Endothelial cell of hepatic sinusoid (primary cell): ENCODE results near the gene ROBO2.

Experiments
- in situ Hi-C: cut with HindIII; loops from 2 replicates; pipeline ENCODE4 v1.10.0; 2017; ENCODE audit warnings: low sequenced_read_pairs

The ROBO2 gene

GRCh38 chr3:77248420-77248819 lies 208.5 kb downstream of the ROBO2 start:
- in situ Hi-C loops = no loop called here

GRCh38 chr3:77251136-77251535 lies 211.2 kb downstream of the ROBO2 start:
- in situ Hi-C loops = no loop called here

GRCh38 chr3:77254967-77255831 lies 215.3 kb downstream of the ROBO2 start:
- in situ Hi-C loops = no loop called here

- in situ Hi-C loops = no loop called here
Measured at GRCh38 chr3:77256584-77257503, 216.9 kb downstream of the ROBO2 start.

- in situ Hi-C loops = no loop called here
Measured at GRCh38 chr3:77259694-77260093, 219.8 kb downstream of the ROBO2 start.

GRCh38 chr3:77262361-77262760 lies 222.5 kb downstream of the ROBO2 start:
- in situ Hi-C loops = no loop called here

GRCh38 chr3:77267589-77267988 lies 227.7 kb downstream of the ROBO2 start:
- in situ Hi-C loops = no loop called here

- in situ Hi-C loops = no loop called here
Measured at GRCh38 chr3:77271306-77271705, 231.4 kb downstream of the ROBO2 start.

- in situ Hi-C loops = no loop called here
Measured at GRCh38 chr3:77271711-77272110, 231.8 kb downstream of the ROBO2 start.

- in situ Hi-C loops = no loop called here
Measured at GRCh38 chr3:77279276-77279675, 239.4 kb downstream of the ROBO2 start.

GRCh38 chr3:77281721-77282120 lies 241.8 kb downstream of the ROBO2 start:
- in situ Hi-C loops = no loop called here

- in situ Hi-C loops = no loop called here
Measured at GRCh38 chr3:77283108-77283507, 243.2 kb downstream of the ROBO2 start.

- in situ Hi-C loops = no loop called here
Measured at GRCh38 chr3:77288348-77288747, 248.4 kb downstream of the ROBO2 start.

- in situ Hi-C loops = no loop called here
Measured at GRCh38 chr3:77296527-77296926, 256.6 kb downstream of the ROBO2 start.

- in situ Hi-C loops = no loop called here
Measured at GRCh38 chr3:77298417-77298816, 258.5 kb downstream of the ROBO2 start.

GRCh38 chr3:77303955-77304699 lies 264.2 kb downstream of the ROBO2 start:
- in situ Hi-C loops = no loop called here

GRCh38 chr3:77304700-77305021 lies 264.8 kb downstream of the ROBO2 start:
- in situ Hi-C loops = no loop called here

GRCh38 chr3:77309460-77309859 lies 269.6 kb downstream of the ROBO2 start:
- in situ Hi-C loops = no loop called here

- in situ Hi-C loops = no loop called here
Measured at GRCh38 chr3:77313843-77314242, 273.9 kb downstream of the ROBO2 start.

GRCh38 chr3:77319711-77320110 lies 279.8 kb downstream of the ROBO2 start:
- in situ Hi-C loops = no loop called here

- in situ Hi-C loops = no loop called here
Measured at GRCh38 chr3:77320514-77320913, 280.6 kb downstream of the ROBO2 start.
